GM23338 (cell line): ENCODE data around the gene LSM2. TPM values are rescaled to one million over a fixed set of nuclear protein-coding genes. Genes with fewer than 3 reads are reported as not detected.

Experiments used
- ATAC-seq: fragments of 200-7000 bp; cut with Tn5 transposase; 3 replicates; pipeline ENCODE4 v1.9.1; 2020
- DNase-seq: peaks from one replicate; pipeline ENCODE4 v3.0.0-alpha.2; 2015; ENCODE audit warnings: low spot score
- H2AFZ ChIP-seq: fragments of 200-600 bp; sonication (generic); 2 replicates; pipeline ENCODE4 v1.8.0; 2016; ENCODE audit warnings: antibody characterized with exemption, mild to moderate bottlenecking, moderate library complexity
- H3F3A ChIP-seq: fragments of 200-600 bp; sonication (generic); replicated peaks from 2 replicates; pipeline ENCODE4 v1.8.0; 2017; ENCODE audit warnings: antibody characterized with exemption, mixed run types, low read depth
- H3K27ac ChIP-seq: fragments of 200-600 bp; sonication (generic); 2 replicates; pipeline ENCODE4 v1.6.1; 2016; ENCODE audit warnings: low read depth
- H3K27me3 ChIP-seq: fragments of 200-600 bp; sonication (generic); 2 replicates; pipeline ENCODE4 v1.8.0; 2016; ENCODE audit warnings: mild to moderate bottlenecking, mixed run types, moderate library complexity; ENCODE audit not compliant: insufficient read depth
- H3K36me3 ChIP-seq: fragments of 200-600 bp; sonication (generic); 2 replicates; pipeline ENCODE4 v1.8.0; 2016; ENCODE audit warnings: mild to moderate bottlenecking; ENCODE audit not compliant: insufficient read depth
- H3K4me1 ChIP-seq: fragments of 200-600 bp; sonication (generic); 2 replicates; pipeline ENCODE4 v1.8.0; 2016; ENCODE audit warnings: mild to moderate bottlenecking, moderate library complexity; ENCODE audit not compliant: insufficient read depth
- H3K4me2 ChIP-seq: fragments of 200-600 bp; sonication (generic); 2 replicates; pipeline ENCODE4 v1.7.1; 2017; ENCODE audit warnings: mixed run types
- H3K4me3 ChIP-seq: fragments of 200-600 bp; sonication (generic); 2 replicates; pipeline ENCODE4 v1.6.1; 2016; ENCODE audit warnings: mixed run types
- H3K79me2 ChIP-seq: fragments of 200-600 bp; sonication (generic); replicated peaks from 2 replicates; pipeline ENCODE4 v1.8.0; 2017; ENCODE audit warnings: mild to moderate bottlenecking; ENCODE audit not compliant: insufficient read depth
- H3K9me2 ChIP-seq: fragments of 200-600 bp; sonication (generic); 2 replicates; pipeline ENCODE4 v1.8.0; 2017; ENCODE audit not compliant: insufficient read depth
- H4K20me1 ChIP-seq: fragments of 200-600 bp; sonication (generic); replicated peaks from 2 replicates; pipeline ENCODE4 v1.8.0; 2017; ENCODE audit warnings: mild to moderate bottlenecking; ENCODE audit not compliant: insufficient read depth
- H3K27ac Mint-ChIP-seq: 2 replicates; pipeline ENCODE4 v1.8.0; 2020; ENCODE audit warnings: inconsistent platforms, mild to moderate bottlenecking, moderate library complexity, mixed read lengths
- H3K27me3 Mint-ChIP-seq: 3 replicates; pipeline ENCODE4 v1.8.0; 2022; ENCODE audit warnings: low read depth, mild to moderate bottlenecking, moderate library complexity, mixed read lengths, inconsistent platforms; ENCODE audit not compliant: insufficient read depth, poor library complexity
- H3K36me3 Mint-ChIP-seq: 3 replicates; pipeline ENCODE4 v1.8.0; 2021; ENCODE audit warnings: low read depth, mild to moderate bottlenecking, inconsistent platforms, moderate library complexity, mixed read lengths
- H3K4me1 Mint-ChIP-seq: 3 replicates; pipeline ENCODE4 v1.8.0; 2020; ENCODE audit warnings: mild to moderate bottlenecking, inconsistent platforms, mixed read lengths
- H3K4me3 Mint-ChIP-seq: 3 replicates; pipeline ENCODE4 v1.8.0; 2021; ENCODE audit warnings: moderate library complexity, mild to moderate bottlenecking, inconsistent platforms, mixed read lengths
- H3K9me3 Mint-ChIP-seq: 3 replicates; pipeline ENCODE4 v1.8.0; 2020; ENCODE audit warnings: moderate library complexity, mild to moderate bottlenecking, inconsistent platforms, mixed read lengths
- ETS1 ChIP-seq: IDR thresholded peaks from 2 replicates; pipeline ENCODE4 v1.6.1; 2016; ENCODE audit warnings: antibody characterized with exemption
- EZH2 ChIP-seq: fragments of 200-600 bp; sonication (generic); IDR thresholded peaks from one replicate; pipeline ENCODE4 v1.8.0; 2017; ENCODE audit warnings: antibody characterized with exemption, mild to moderate bottlenecking, low read depth; ENCODE audit not compliant: unreplicated experiment
- JUNB ChIP-seq: IDR thresholded peaks from one replicate; pipeline ENCODE4 v1.6.1; 2016; ENCODE audit warnings: antibody characterized with exemption; ENCODE audit not compliant: unreplicated experiment
- NANOG ChIP-seq: IDR thresholded peaks from 2 replicates; pipeline ENCODE4 v1.6.1; 2016; ENCODE audit warnings: antibody characterized with exemption, borderline replicate concordance
- POLR2AphosphoS5 ChIP-seq: IDR thresholded peaks from 2 replicates; pipeline ENCODE4 v1.6.1; 2016; ENCODE audit warnings: antibody characterized with exemption, low read depth
- STAT1 ChIP-seq: IDR thresholded peaks from one replicate; pipeline ENCODE4 v1.6.1; 2016; ENCODE audit warnings: antibody characterized with exemption; ENCODE audit not compliant: unreplicated experiment
- ZNF462 ChIP-seq: fragments of 250-450 bp; sonication (Bioruptor Pico); IDR thresholded peaks from 2 replicates; pipeline ENCODE4 v1.5.0; 2020; ENCODE audit warnings: mild to moderate bottlenecking, moderate library complexity
- polyA plus RNA-seq: library from polyadenylated mRNA; unstranded; fragments of >200 nt; fragmentation: Nextera tagmentation; extraction: Ambion mirVana; gene quantifications from 2 replicates; pipeline ENCODE4 v1.2.1, GENCODE V29; 2016
- total RNA-seq: library from RNA; depleted of rRNA; stranded (reverse); fragments of >200 nt; shearing (Covaris generic); gene quantifications from 2 replicates; pipeline ENCODE4 v1.2.3, GENCODE V29; 2014
- TF ChIP-seq, protein P1 (sequence below), 2 experiments: fragments of 200-600 bp in 1 of 2; sonication (generic) in 1 of 2; conservative IDR thresholded peaks; 2 replicates each; pipeline versions ENCODE4 v1.5.1 to v1.6.1; 2016 to 2017; ENCODE audit warnings: antibody characterized with exemption in 2 of 2, low read depth in 2 of 2, mild to moderate bottlenecking in 2 of 2, moderate library complexity in 1 of 2

LSM2 gene
- total and polyA plus RNA-seq, 2 experiments from 2014 or later = 106 to 140 TPM

- peaks cover 5% of the 10 kb centered on the region for H4K20me1 ChIP-seq
- H3K4me2 ChIP-seq = peak overlapping the region; percentile 86
- peak overlapping the region; percentile 43 for H3K4me3 ChIP-seq
- no peaks in the 10 kb centered on the region for H3K9me2 ChIP-seq
- Mint-ChIP-seq H3K9me3 (peaks cover 7% of the 10 kb centered on the region; the same call in 2 of the 3 replicates), H3K27me3 (peaks cover 25% of the 10 kb centered on the region), H3K36me3 (peaks cover 4% of the 10 kb centered on the region; the same call in 2 of the 3 replicates), H3K27ac (peak overlapping the region; percentile 98), H3K4me3 (peak overlapping the region; percentile 80), H3K4me1 (peaks cover 43% of the 10 kb centered on the region)
- no peaks in the 10 kb centered on the region for H3K36me3 ChIP-seq
- ATAC-seq (peak; percentile 30), DNase-seq (peak; percentile 83)
- TF ChIP-seq EZH2 (no peak), ZNF462 (no peak), STAT1 (no peak), POLR2AphosphoS5 (no peak), ETS1 (no peak), NANOG (no peak), JUNB (no peak)
- TF ChIP-seq, protein P1, sequence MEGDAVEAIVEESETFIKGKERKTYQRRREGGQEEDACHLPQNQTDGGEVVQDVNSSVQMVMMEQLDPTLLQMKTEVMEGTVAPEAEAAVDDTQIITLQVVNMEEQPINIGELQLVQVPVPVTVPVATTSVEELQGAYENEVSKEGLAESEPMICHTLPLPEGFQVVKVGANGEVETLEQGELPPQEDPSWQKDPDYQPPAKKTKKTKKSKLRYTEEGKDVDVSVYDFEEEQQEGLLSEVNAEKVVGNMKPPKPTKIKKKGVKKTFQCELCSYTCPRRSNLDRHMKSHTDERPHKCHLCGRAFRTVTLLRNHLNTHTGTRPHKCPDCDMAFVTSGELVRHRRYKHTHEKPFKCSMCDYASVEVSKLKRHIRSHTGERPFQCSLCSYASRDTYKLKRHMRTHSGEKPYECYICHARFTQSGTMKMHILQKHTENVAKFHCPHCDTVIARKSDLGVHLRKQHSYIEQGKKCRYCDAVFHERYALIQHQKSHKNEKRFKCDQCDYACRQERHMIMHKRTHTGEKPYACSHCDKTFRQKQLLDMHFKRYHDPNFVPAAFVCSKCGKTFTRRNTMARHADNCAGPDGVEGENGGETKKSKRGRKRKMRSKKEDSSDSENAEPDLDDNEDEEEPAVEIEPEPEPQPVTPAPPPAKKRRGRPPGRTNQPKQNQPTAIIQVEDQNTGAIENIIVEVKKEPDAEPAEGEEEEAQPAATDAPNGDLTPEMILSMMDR (conservative IDR thresholded peaks at IDR 0.05; ENCODE audit: low read depth in 2 of 2) = no peak
- no peak overlapping the region for H2AFZ ChIP-seq
- peaks cover 18% of the 10 kb centered on the region for H3F3A ChIP-seq
- peaks cover 26% of the 10 kb centered on the region for H3K79me2 ChIP-seq
- H3K27ac ChIP-seq = peak overlapping the region; percentile 89
- peaks cover 49% of the 10 kb centered on the region for H3K4me1 ChIP-seq
- no peaks in the 10 kb centered on the region for H3K27me3 ChIP-seq
Observed at GRCh38 chr6:31826793-31827285, 20.1 kb upstream of the LSM2 start.
